K562 (cell line): ENCODE results near the gene GPR108. TPM values are rescaled to one million over a fixed set of nuclear protein-coding genes. Genes with fewer than 3 reads are reported as not detected.
A peak's percentile ranks its signal among the peaks of the same experiment; 100 is the strongest.

Experiments used
- CSDE1 ChIP-seq, 2 experiments: fragments of 450-650 bp; IDR thresholded peaks; 2 replicates each; pipeline ENCODE4 v1.6.1; 2016; ENCODE audit warnings: mild to moderate bottlenecking in 1 of 2
- E2F1 ChIP-seq: sonication (generic); formaldehyde crosslinking; IDR thresholded peaks from 2 replicates; pipeline ENCODE4 v1.8.1; 2023; ENCODE audit warnings: mild to moderate bottlenecking, missing genetic modification reagents, moderate library complexity
- GABPA ChIP-seq: fragments of 200-800 bp; sonication (Bioruptor generic); conservative IDR thresholded peaks from 2 replicates; pipeline ENCODE4 v1.6.1; 2016; ENCODE audit warnings: low read depth, missing genetic modification characterization, missing compliant biosample characterization
- GABPB1 ChIP-seq: sonication (generic); formaldehyde crosslinking; IDR thresholded peaks from 2 replicates; pipeline ENCODE4 v1.8.0; 2022; ENCODE audit warnings: mild to moderate bottlenecking, missing genetic modification reagents
- GTF2F1 ChIP-seq: IDR thresholded peaks from 2 replicates; pipeline ENCODE4 v1.6.1; 2011; ENCODE audit warnings: low read depth, low read length, improper control_type of control experiment
- MCM7 ChIP-seq, 2 experiments: fragments of 450-650 bp; IDR thresholded peaks; 2 replicates each; pipeline ENCODE4 v1.6.1; 2016 to 2018
- MLX ChIP-seq, 2 experiments: fragments of 450-650 bp in 1 of 2; sonication (generic) in 1 of 2; formaldehyde crosslinking; conservative IDR thresholded peaks; 2 replicates each; pipeline versions ENCODE4 v1.4.0 to v1.8.1; 2020 to 2022; ENCODE audit warnings: mild to moderate bottlenecking in 1 of 2, missing genetic modification reagents in 1 of 2
- MYC ChIP-seq, 2 experiments: fragments of 250-450 bp in 1 of 2; sonication (Bioruptor Pico) in 1 of 2; IDR thresholded peaks; 2 replicates each; pipeline versions ENCODE4 v1.5.1 to v1.6.1; 2012 to 2021; ENCODE audit warnings: low read depth in 2 of 2, borderline replicate concordance in 1 of 2, improper control_type of control experiment in 1 of 2, low read length in 1 of 2, mild to moderate bottlenecking in 1 of 2, moderate library complexity in 1 of 2
- PYGO2 ChIP-seq: fragments of 450-650 bp; IDR thresholded peaks from 2 replicates; pipeline ENCODE4 v1.6.1; 2016; ENCODE audit warnings: mild to moderate bottlenecking, missing genetic modification characterization, moderate library complexity, missing compliant biosample characterization
- SLC30A9 ChIP-seq: fragments of 250-450 bp; sonication (Bioruptor Pico); IDR thresholded peaks from 2 replicates; pipeline ENCODE4 v1.8.0; 2022; ENCODE audit warnings: mild to moderate bottlenecking, moderate library complexity
- SMAD4 ChIP-seq: fragments of 250-450 bp; sonication (Bioruptor Pico); conservative IDR thresholded peaks from 2 replicates; pipeline ENCODE4 v1.8.0; 2021; ENCODE audit warnings: inconsistent platforms, mild to moderate bottlenecking, moderate library complexity
- THRA ChIP-seq: fragments of 450-650 bp; IDR thresholded peaks from 2 replicates; pipeline ENCODE4 v1.6.1; 2017; ENCODE audit warnings: mild to moderate bottlenecking, moderate library complexity
- ZHX1 ChIP-seq: fragments of 150-350 bp; conservative IDR thresholded peaks from 2 replicates; pipeline ENCODE4 v1.6.1; 2014; ENCODE audit warnings: low read length
- ZNF133 ChIP-seq: fragments of 250-450 bp; sonication (Bioruptor Pico); IDR thresholded peaks from 2 replicates; pipeline ENCODE4 v1.4.0; 2020; ENCODE audit warnings: mild to moderate bottlenecking
- ZNF239 ChIP-seq: fragments of 250-450 bp; sonication (Bioruptor Pico); IDR thresholded peaks from 2 replicates; pipeline ENCODE4 v1.4.0; 2020; ENCODE audit warnings: mild to moderate bottlenecking
- ZNF668 ChIP-seq: fragments of 250-450 bp; sonication (Bioruptor Pico); IDR thresholded peaks from 2 replicates; pipeline ENCODE4 v1.8.0; 2022; ENCODE audit warnings: mild to moderate bottlenecking, inconsistent platforms
- ZNF785 ChIP-seq: fragments of 250-450 bp; sonication (Bioruptor Pico); IDR thresholded peaks from 2 replicates; pipeline ENCODE4 v1.4.0; 2020; ENCODE audit warnings: mild to moderate bottlenecking
- polyA plus RNA-seq, 8 experiments: library from polyadenylated mRNA; depleted of rRNA in 4 of 8; stranded (reverse) in 5 of 8; unstranded in 3 of 8; fragments of >200 nt; fragmentation: Nextera tagmentation in 2 of 8; fragmentation: Illumina TruSeq in 1 of 8; extraction: Ambion mirVana in 2 of 8; extraction: Trizol in 1 of 8; gene quantifications; 2 replicates each; pipeline versions ENCODE4 v1.2.1 to v1.2.3, GENCODE V29; 2011 to 2014; ENCODE audit warnings: inconsistent platforms in 1 of 8, missing spikeins in 1 of 8
- total RNA-seq, 7 experiments: library from RNA; depleted of rRNA in 6 of 7; stranded (reverse); fragments of >200 nt in 6 of 7; fragmentation: Illumina TruSeq in 2 of 7; extraction: Trizol in 2 of 7; gene quantifications; 2 replicates each; pipeline versions ENCODE4 v1.2.1 to v1.2.3, GENCODE V29; 2011 to 2021; ENCODE audit warnings: low replicate concordance in 1 of 7
- TF ChIP-seq, protein P1 (sequence below): fragments of 250-450 bp; sonication (Bioruptor Pico); IDR thresholded peaks from 2 replicates; pipeline ENCODE4 v1.9.0; 2021; ENCODE audit warnings: mild to moderate bottlenecking, inconsistent platforms

Gene GPR108
- total and polyA plus RNA-seq, 9 of the 15 experiments (the other 6 are each of a cell fraction or from before 2014, with no cell fraction given), result 2.4 to 33.2 (median 24.4) TPM

DNA sequence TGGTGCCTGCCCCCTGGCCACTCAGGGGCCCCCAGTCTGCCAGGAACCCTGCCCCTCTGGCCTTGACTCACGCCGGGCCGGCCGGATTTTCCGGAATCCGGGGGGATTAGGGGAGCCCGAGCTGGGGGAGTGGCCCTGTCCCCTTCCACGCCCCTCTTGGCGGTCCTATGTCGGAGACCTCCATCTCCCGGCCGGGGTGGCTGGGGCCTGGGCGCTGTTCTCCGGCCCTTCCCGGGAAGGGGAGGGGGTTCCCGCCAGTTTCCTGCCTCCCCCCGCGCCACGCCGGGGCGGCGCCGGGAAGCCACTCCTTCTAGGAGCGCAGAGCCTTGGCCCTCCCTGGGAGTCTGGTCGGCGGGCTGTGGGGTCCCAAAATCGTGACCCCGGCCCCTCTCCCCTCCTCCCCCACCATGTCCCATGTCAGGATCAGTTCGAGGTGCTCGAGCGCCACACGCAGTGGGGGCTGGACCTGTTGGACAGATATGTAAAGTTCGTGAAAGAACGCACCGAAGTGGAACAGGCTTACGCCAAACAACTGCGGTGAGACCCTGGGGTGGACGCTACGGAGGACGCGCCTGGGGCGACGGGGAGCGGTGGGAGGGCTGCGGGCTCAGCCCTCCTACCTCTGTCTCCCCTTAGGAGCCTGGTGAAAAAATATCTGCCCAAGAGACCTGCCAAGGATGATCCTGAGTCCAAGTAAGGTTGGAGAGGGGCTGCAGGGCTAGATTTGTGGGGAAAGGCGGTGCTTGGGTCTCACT is 3.4 kb upstream of the GPR108 start (continued):
- TF ChIP-seq ZNF668 (CRISPR knock-in tag), result no peak
- TF ChIP-seq E2F1 (CRISPR knock-in tag), result no peak
- no peak for TF ChIP-seq SMAD4
- TF ChIP-seq, protein P1, sequence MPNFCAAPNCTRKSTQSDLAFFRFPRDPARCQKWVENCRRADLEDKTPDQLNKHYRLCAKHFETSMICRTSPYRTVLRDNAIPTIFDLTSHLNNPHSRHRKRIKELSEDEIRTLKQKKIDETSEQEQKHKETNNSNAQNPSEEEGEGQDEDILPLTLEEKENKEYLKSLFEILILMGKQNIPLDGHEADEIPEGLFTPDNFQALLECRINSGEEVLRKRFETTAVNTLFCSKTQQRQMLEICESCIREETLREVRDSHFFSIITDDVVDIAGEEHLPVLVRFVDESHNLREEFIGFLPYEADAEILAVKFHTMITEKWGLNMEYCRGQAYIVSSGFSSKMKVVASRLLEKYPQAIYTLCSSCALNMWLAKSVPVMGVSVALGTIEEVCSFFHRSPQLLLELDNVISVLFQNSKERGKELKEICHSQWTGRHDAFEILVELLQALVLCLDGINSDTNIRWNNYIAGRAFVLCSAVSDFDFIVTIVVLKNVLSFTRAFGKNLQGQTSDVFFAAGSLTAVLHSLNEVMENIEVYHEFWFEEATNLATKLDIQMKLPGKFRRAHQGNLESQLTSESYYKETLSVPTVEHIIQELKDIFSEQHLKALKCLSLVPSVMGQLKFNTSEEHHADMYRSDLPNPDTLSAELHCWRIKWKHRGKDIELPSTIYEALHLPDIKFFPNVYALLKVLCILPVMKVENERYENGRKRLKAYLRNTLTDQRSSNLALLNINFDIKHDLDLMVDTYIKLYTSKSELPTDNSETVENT (CRISPR knock-in tag), result no peak
- TF ChIP-seq PYGO2 (tag), result no peak
- no peak for TF ChIP-seq MCM7 (IDR thresholded peaks at IDR 0.05)
- no peak for TF ChIP-seq THRA
- no peak for TF ChIP-seq ZHX1
- TF ChIP-seq CSDE1 (IDR thresholded peaks at IDR 0.05), result no peak
- no peak for TF ChIP-seq ZNF785 (CRISPR knock-in tag)
- no peak for TF ChIP-seq ZNF239
- no peak for TF ChIP-seq MYC (IDR thresholded peaks at IDR 0.05; ENCODE audit: low read depth, low read length)
- no peak for TF ChIP-seq MYC (CRISPR knock-in tag; IDR thresholded peaks at IDR 0.05; ENCODE audit: borderline replicate concordance, low read depth)
- no peak for TF ChIP-seq MLX (CRISPR knock-in tag; conservative IDR thresholded peaks at IDR 0.05)
- TF ChIP-seq GTF2F1, result no peak
- no peak for TF ChIP-seq SLC30A9 (CRISPR knock-in tag)
- TF ChIP-seq GABPA (tag), result peak; percentile 69; the same call in 1 of the 2 replicates
- no peak for TF ChIP-seq ZNF133 (CRISPR knock-in tag)
- no peak for TF ChIP-seq GABPB1
